PC-3 (cell line): ENCODE measurements around the gene PARP3. TPM values are rescaled to one million over a fixed set of nuclear protein-coding genes. Genes with fewer than 3 reads are reported as not detected.

Experiments used
- ATAC-seq: fragments of 200-7000 bp; cut with Tn5 transposase; 2 replicates; pipeline ENCODE4 v1.9.1; 2020; ENCODE audit warnings: mild to moderate bottlenecking, moderate library complexity
- BruUV-seq: library from RNA; stranded (reverse); fragments of 400-500 nt; replicated peaks from 2 replicates; lab custom pipeline; 2021; lab: Mats Ljungman, UMichigan
- CTCF ChIA-PET: fragments of 300-600 bp; sonication (Branson Sonifier 250); formaldehyde crosslinking; loops from one replicate; lab custom pipeline; 2022; ENCODE audit warnings: antibody characterized with exemption; lab: Charles Lee
- POLR2A ChIA-PET: fragments of 300-600 bp; sonication (Branson Sonifier 250); formaldehyde crosslinking; loops from one replicate; lab custom pipeline; 2022; ENCODE audit warnings: antibody characterized with exemption; ENCODE audit not compliant: unreplicated experiment; lab: Charles Lee
- DNase-seq: peaks from one replicate; pipeline ENCODE4 v3.0.0-alpha.2; 2015
- H2AFZ ChIP-seq: fragments of 300-600 bp; sonication (generic); 2 replicates; pipeline ENCODE4 v1.6.0; 2016; ENCODE audit warnings: antibody characterized with exemption, low read length
- H3F3A ChIP-seq: fragments of 300-600 bp; sonication (generic); one replicate; pipeline ENCODE4 v1.6.0; 2017; ENCODE audit warnings: antibody characterized with exemption, low read length, control low read depth, mild to moderate bottlenecking; ENCODE audit not compliant: unreplicated experiment
- H3K27ac ChIP-seq: fragments of 300-600 bp; sonication (generic); 2 replicates; pipeline ENCODE4 v1.5.1; 2016; ENCODE audit warnings: mild to moderate bottlenecking, low read length
- H3K27me3 ChIP-seq: fragments of 300-600 bp; sonication (generic); 2 replicates; pipeline ENCODE4 v1.6.1; 2016; ENCODE audit warnings: low read length, mixed read lengths
- H3K36me3 ChIP-seq: fragments of 300-600 bp; sonication (generic); 2 replicates; pipeline ENCODE4 v1.6.1; 2016; ENCODE audit warnings: low read depth, mixed run types, low read length, mixed read lengths
- H3K4me1 ChIP-seq: fragments of 300-600 bp; sonication (generic); 2 replicates; pipeline ENCODE4 v1.5.1; 2016; ENCODE audit warnings: low read length; ENCODE audit not compliant: insufficient read depth
- H3K4me2 ChIP-seq: fragments of 300-600 bp; sonication (generic); 2 replicates; pipeline ENCODE4 v1.6.0; 2016; ENCODE audit warnings: low read length
- H3K4me3 ChIP-seq: fragments of 300-600 bp; sonication (generic); 2 replicates; pipeline ENCODE4 v1.5.1; 2016; ENCODE audit warnings: mild to moderate bottlenecking, low read length, mixed read lengths
- H3K79me2 ChIP-seq: fragments of 300-600 bp; sonication (generic); 2 replicates; pipeline ENCODE4 v1.6.1; 2017; ENCODE audit warnings: low read length, mixed read lengths
- H3K9ac ChIP-seq: fragments of 300-600 bp; sonication (generic); 2 replicates; pipeline ENCODE4 v1.6.0; 2016; ENCODE audit warnings: mild to moderate bottlenecking, low read length
- H3K9me2 ChIP-seq: fragments of 300-600 bp; sonication (generic); replicated peaks from 2 replicates; pipeline ENCODE4 v1.6.1; 2016; ENCODE audit warnings: mixed run types, low read length, mixed read lengths
- H3K9me3 ChIP-seq: fragments of 300-600 bp; sonication (generic); 2 replicates; pipeline ENCODE4 v1.6.1; 2016; ENCODE audit warnings: low read length, mixed read lengths
- H4K20me1 ChIP-seq: fragments of 300-600 bp; sonication (generic); 2 replicates; pipeline ENCODE4 v1.6.1; 2016; ENCODE audit warnings: low read length, mixed read lengths
- EZH2 ChIP-seq: fragments of 300-600 bp; sonication (generic); IDR thresholded peaks from one replicate; pipeline ENCODE4 v1.6.1; 2017; ENCODE audit warnings: antibody characterized with exemption, mild to moderate bottlenecking, low read length; ENCODE audit not compliant: unreplicated experiment
- EZH2phosphoT487 ChIP-seq: fragments of 300-600 bp; sonication (generic); IDR thresholded peaks from 2 replicates; pipeline ENCODE4 v1.6.1; 2018; ENCODE audit warnings: mild to moderate bottlenecking, antibody characterized with exemption, low read length, borderline replicate concordance
- intact Hi-C: fragments of 100-400 bp; cut with micrococcal nuclease; formaldehyde crosslinking; loops from 2 replicates; pipeline ENCODE4 v1.9.0; 2023
- total RNA-seq: library from RNA; depleted of rRNA; stranded (reverse); fragments of >200 nt; gene quantifications from 2 replicates; pipeline ENCODE4 v1.2.3, GENCODE V29; 2014
- TF ChIP-seq, protein P1 (sequence below): fragments of 300-600 bp; sonication (generic); conservative IDR thresholded peaks from 2 replicates; pipeline ENCODE4 v1.5.1; 2017; ENCODE audit warnings: antibody characterized with exemption, low read depth, mild to moderate bottlenecking, low read length

Gene PARP3
- total RNA-seq, 1 experiment from 2014 or later = 19.3 TPM

DNA sequence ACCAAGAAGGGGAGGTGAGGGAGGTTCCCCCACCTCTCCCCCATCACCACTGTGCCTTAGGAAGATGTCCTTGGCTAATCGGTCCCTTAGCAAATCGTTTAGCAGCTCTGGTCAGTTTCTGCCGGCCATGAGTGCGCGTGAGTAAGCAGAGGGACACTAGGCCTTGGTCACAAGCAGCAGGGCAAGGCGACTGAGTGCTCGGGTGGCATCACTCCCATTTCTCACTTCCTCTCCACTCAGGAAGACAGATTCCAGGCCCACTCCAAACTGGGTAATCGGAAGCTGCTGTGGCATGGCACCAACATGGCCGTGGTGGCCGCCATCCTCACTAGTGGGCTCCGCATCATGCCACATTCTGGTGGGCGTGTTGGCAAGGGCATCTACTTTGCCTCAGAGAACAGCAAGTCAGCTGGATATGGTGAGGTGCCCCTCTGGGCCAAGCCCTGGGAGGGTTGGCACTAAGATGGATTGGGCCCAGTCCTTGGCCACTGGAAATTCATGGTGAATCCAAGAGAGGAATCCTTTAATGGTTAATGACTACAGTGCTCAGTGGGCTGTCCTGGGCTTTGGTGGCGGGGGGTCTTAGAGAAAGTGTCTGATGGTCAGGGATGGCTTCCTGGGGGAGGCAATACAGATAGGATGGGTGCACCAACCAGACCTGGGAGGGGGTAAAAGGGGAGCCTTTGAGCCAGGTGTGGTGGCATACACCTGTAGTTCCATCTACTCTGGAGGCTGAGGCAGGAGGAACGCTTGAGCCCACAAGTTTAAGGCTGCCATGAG lies 4.0 kb downstream of the PARP3 start:
- no peak overlapping the region for H3K27ac ChIP-seq
- H3F3A ChIP-seq = no peaks in the 10 kb centered on the region
- intact Hi-C loops = no loop called here
- H3K4me3 ChIP-seq = no peak overlapping the region
- H3K4me1 ChIP-seq = peaks cover 14% of the 10 kb centered on the region
- H3K9me2 ChIP-seq = no peaks in the 10 kb centered on the region
- ATAC-seq = no peak
- ChIA-PET CTCF (no interaction called here), POLR2A (no interaction called here)
- no TSS peak for BruUV-seq
- H4K20me1 ChIP-seq = no peaks in the 10 kb centered on the region
- peaks cover 6% of the 10 kb centered on the region for H3K79me2 ChIP-seq
- no peak for DNase-seq
- no peak for TF ChIP-seq EZH2
- TF ChIP-seq EZH2phosphoT487 = no peak
- TF ChIP-seq, protein P1, sequence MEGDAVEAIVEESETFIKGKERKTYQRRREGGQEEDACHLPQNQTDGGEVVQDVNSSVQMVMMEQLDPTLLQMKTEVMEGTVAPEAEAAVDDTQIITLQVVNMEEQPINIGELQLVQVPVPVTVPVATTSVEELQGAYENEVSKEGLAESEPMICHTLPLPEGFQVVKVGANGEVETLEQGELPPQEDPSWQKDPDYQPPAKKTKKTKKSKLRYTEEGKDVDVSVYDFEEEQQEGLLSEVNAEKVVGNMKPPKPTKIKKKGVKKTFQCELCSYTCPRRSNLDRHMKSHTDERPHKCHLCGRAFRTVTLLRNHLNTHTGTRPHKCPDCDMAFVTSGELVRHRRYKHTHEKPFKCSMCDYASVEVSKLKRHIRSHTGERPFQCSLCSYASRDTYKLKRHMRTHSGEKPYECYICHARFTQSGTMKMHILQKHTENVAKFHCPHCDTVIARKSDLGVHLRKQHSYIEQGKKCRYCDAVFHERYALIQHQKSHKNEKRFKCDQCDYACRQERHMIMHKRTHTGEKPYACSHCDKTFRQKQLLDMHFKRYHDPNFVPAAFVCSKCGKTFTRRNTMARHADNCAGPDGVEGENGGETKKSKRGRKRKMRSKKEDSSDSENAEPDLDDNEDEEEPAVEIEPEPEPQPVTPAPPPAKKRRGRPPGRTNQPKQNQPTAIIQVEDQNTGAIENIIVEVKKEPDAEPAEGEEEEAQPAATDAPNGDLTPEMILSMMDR = no peak
- no peak overlapping the region for H3K9ac ChIP-seq
- H3K4me2 ChIP-seq = no peak overlapping the region
- no peaks in the 10 kb centered on the region for H3K27me3 ChIP-seq
- no peak overlapping the region for H2AFZ ChIP-seq
- no peaks in the 10 kb centered on the region for H3K36me3 ChIP-seq
- H3K9me3 ChIP-seq = no peaks in the 10 kb centered on the region

GRCh38 chr3:51946796-51947195 lies 4.6 kb downstream of the PARP3 start:
- no TSS peak for BruUV-seq
- DNase-seq (no peak), ATAC-seq (no peak)
- POLR2A ChIA-PET = no interaction called here
- Histone ChIP-seq H3K4me2 (no peak overlapping the region), H3K4me1 (peaks cover 14% of the 10 kb centered on the region), H3K27me3 (no peaks in the 10 kb centered on the region), H3K9me2 (no peaks in the 10 kb centered on the region), H3K4me3 (no peak overlapping the region), H2AFZ (no peak overlapping the region), H3K9me3 (no peaks in the 10 kb centered on the region), H3K79me2 (no peaks in the 10 kb centered on the region), H4K20me1 (no peaks in the 10 kb centered on the region), H3K27ac (no peak overlapping the region), H3K36me3 (no peaks in the 10 kb centered on the region), H3K9ac (no peak overlapping the region), H3F3A (no peaks in the 10 kb centered on the region)
- intact Hi-C loops = no loop called here
- TF ChIP-seq, protein P1 = no peak
- TF ChIP-seq EZH2 (no peak), EZH2phosphoT487 (no peak)
- CTCF ChIA-PET = no interaction called here

- intact Hi-C loops = no loop called here
- H3K36me3 ChIP-seq = no peaks in the 10 kb centered on the region
- DNase-seq (no peak), ATAC-seq (no peak)
- no peak overlapping the region for H3K4me3 ChIP-seq
- no TSS peak for BruUV-seq
- H4K20me1 ChIP-seq = no peaks in the 10 kb centered on the region
- H3K27me3 ChIP-seq = no peaks in the 10 kb centered on the region
- no peak overlapping the region for H2AFZ ChIP-seq
- no peak overlapping the region for H3K4me2 ChIP-seq
- no peak for TF ChIP-seq EZH2
- no peak for TF ChIP-seq EZH2phosphoT487
- TF ChIP-seq, protein P1 = no peak
- POLR2A ChIA-PET = no interaction called here
- H3K79me2 ChIP-seq = no peaks in the 10 kb centered on the region
- no peak overlapping the region for H3K27ac ChIP-seq
- no peaks in the 10 kb centered on the region for H3K9me2 ChIP-seq
- CTCF ChIA-PET = no interaction called here
- H3K4me1 ChIP-seq = peaks cover 12% of the 10 kb centered on the region
- no peaks in the 10 kb centered on the region for H3F3A ChIP-seq
- no peak overlapping the region for H3K9ac ChIP-seq
- H3K9me3 ChIP-seq = no peaks in the 10 kb centered on the region
Measured at GRCh38 chr3:51947215-51947900, 5.2 kb downstream of the PARP3 start.
